Measurements from ENCODE around the gene PEG3. TPM values are rescaled to one million over a fixed set of nuclear protein-coding genes. Genes with fewer than 3 reads are reported as not detected.

The PEG3 gene
- total RNA-seq, 1 experiment from 2014 or later, result 1.6 TPM

DNA sequence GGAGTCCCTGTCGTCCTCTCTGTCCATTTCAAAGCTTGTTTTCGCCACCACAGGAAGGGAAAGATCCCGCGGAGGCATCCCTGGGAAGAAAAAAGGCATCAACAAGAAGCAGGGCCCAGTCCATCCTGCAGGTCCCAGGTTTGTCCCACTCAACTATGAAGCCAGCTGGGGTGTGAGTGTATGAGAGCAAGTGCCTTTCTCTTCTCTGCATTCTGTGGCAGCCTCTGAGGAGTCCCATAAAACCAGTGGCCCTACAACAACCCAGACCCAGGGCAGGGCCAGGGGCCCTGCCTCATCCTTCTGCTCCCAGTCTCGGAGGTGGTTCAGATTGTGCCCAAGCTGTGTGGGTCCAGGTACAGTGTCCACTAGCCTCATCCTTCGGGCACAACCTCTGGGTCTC is 18.9 kb downstream of the PEG3 start:
- no peak overlapping the region for H3K9ac ChIP-seq (ENCODE audit: low read length)
- TF ChIP-seq, protein P1, sequence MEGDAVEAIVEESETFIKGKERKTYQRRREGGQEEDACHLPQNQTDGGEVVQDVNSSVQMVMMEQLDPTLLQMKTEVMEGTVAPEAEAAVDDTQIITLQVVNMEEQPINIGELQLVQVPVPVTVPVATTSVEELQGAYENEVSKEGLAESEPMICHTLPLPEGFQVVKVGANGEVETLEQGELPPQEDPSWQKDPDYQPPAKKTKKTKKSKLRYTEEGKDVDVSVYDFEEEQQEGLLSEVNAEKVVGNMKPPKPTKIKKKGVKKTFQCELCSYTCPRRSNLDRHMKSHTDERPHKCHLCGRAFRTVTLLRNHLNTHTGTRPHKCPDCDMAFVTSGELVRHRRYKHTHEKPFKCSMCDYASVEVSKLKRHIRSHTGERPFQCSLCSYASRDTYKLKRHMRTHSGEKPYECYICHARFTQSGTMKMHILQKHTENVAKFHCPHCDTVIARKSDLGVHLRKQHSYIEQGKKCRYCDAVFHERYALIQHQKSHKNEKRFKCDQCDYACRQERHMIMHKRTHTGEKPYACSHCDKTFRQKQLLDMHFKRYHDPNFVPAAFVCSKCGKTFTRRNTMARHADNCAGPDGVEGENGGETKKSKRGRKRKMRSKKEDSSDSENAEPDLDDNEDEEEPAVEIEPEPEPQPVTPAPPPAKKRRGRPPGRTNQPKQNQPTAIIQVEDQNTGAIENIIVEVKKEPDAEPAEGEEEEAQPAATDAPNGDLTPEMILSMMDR (conservative IDR thresholded peaks at IDR 0.05; ENCODE audit: low read depth, low read length), result no peak
- TF ChIP-seq EZH2phosphoT487 (IDR thresholded peaks at IDR 0.05; ENCODE audit: borderline replicate concordance, low read length) (no peak), EZH2 (IDR thresholded peaks at IDR 0.05; ENCODE audit: low read length, unreplicated experiment) (no peak)

DNA sequence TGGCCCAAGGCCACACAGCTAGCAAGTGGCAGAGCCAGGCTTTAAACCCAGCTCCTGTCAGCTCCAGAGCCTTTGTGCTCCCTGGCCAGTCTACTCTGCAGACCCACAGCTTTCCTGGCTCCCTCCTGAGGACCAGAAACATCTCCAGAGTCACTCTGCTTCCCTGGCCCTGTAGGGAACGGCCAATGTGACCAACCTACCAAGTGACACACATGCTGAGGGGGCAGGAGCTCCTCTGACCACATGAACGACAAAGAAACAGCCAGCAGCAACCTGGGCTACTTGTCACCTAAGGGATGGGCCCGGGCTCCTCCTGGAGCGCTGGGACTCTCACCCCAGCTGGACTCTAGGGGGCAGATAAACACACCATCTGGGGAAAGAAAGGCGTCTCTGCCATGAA is 19.3 kb downstream of the PEG3 start:
- no TSS peak for BruUV-seq (replicated peaks)
- Histone ChIP-seq H3K27ac (ENCODE audit: low read length) (no peak overlapping the region), H3K4me3 (ENCODE audit: low read length) (no peak overlapping the region), H3K4me1 (ENCODE audit: insufficient read depth, low read length) (no peaks in the 10 kb centered on the region), H3K9me3 (ENCODE audit: low read length) (peaks cover 50% of the 10 kb centered on the region), H3K9ac (ENCODE audit: low read length) (no peak overlapping the region), H3K79me2 (ENCODE audit: low read length) (no peaks in the 10 kb centered on the region), H3K27me3 (ENCODE audit: low read length) (no peaks in the 10 kb centered on the region), H2AFZ (ENCODE audit: low read length) (no peak overlapping the region), H3F3A (ENCODE audit: low read length, unreplicated experiment) (no peaks in the 10 kb centered on the region), H3K36me3 (ENCODE audit: low read depth, low read length) (peaks cover 4% of the 10 kb centered on the region; the same call in 1 of the 2 replicates), H4K20me1 (ENCODE audit: low read length) (no peaks in the 10 kb centered on the region), H3K4me2 (ENCODE audit: low read length) (no peak overlapping the region), H3K9me2 (replicated peaks; ENCODE audit: low read length) (no peaks in the 10 kb centered on the region)
- no peak for DNase-seq
- POLR2A ChIA-PET (ENCODE audit: unreplicated experiment), result no interaction called here
- intact Hi-C loops (cut with micrococcal nuclease), result no loop called here
- CTCF ChIA-PET, result no interaction called here
- ATAC-seq, result no peak
- TF ChIP-seq EZH2phosphoT487 (IDR thresholded peaks at IDR 0.05; ENCODE audit: borderline replicate concordance, low read length) (no peak), EZH2 (IDR thresholded peaks at IDR 0.05; ENCODE audit: low read length, unreplicated experiment) (no peak)
- TF ChIP-seq, protein P1 (conservative IDR thresholded peaks at IDR 0.05; ENCODE audit: low read depth, low read length), result no peak

More for the DNA sequence above, 18.9 kb downstream of the PEG3 start:
- ATAC-seq (no peak), DNase-seq (no peak)
- Histone ChIP-seq H3K9me3 (ENCODE audit: low read length) (peaks cover 49% of the 10 kb centered on the region), H3K79me2 (ENCODE audit: low read length) (no peaks in the 10 kb centered on the region), H4K20me1 (ENCODE audit: low read length) (no peaks in the 10 kb centered on the region), H3K4me3 (ENCODE audit: low read length) (no peak overlapping the region), H3K4me1 (ENCODE audit: insufficient read depth, low read length) (no peaks in the 10 kb centered on the region), H3K9me2 (replicated peaks; ENCODE audit: low read length) (no peaks in the 10 kb centered on the region), H3K4me2 (ENCODE audit: low read length) (no peak overlapping the region), H3K27me3 (ENCODE audit: low read length) (no peaks in the 10 kb centered on the region), H3F3A (ENCODE audit: low read length, unreplicated experiment) (no peaks in the 10 kb centered on the region), H3K36me3 (ENCODE audit: low read depth, low read length) (peaks cover 4% of the 10 kb centered on the region; the same call in 1 of the 2 replicates), H2AFZ (ENCODE audit: low read length) (no peak overlapping the region), H3K27ac (ENCODE audit: low read length) (no peak overlapping the region)
- CTCF ChIA-PET, result no interaction called here
- BruUV-seq (replicated peaks), result no TSS peak
- intact Hi-C loops (cut with micrococcal nuclease), result no loop called here
- POLR2A ChIA-PET (ENCODE audit: unreplicated experiment), result no interaction called here

DNA sequence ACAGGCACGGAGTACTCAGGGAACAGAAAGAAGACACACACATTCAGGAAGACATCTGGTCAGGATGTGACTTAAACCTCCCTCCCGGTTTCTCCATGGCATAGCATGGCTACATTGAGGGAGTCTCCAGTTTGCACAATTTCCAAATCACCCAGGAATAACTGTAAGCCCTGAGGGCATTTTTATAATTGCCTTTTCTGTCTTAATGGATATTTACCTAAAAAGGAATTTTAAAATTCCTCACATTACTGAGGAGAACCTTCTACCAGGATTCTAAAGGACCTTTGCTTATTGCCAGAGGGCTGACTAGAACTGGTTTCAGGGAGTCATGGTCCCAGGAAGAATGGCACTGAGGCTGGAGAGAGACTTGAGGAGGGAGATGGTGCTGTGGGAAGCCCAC is 21.4 kb downstream of the PEG3 start:
- Histone ChIP-seq H3K9ac (ENCODE audit: low read length) (no peak overlapping the region), H4K20me1 (ENCODE audit: low read length) (no peaks in the 10 kb centered on the region), H3K9me2 (replicated peaks; ENCODE audit: low read length) (no peaks in the 10 kb centered on the region), H3F3A (ENCODE audit: low read length, unreplicated experiment) (no peaks in the 10 kb centered on the region), H3K27ac (ENCODE audit: low read length) (no peak overlapping the region), H3K4me2 (ENCODE audit: low read length) (no peak overlapping the region), H2AFZ (ENCODE audit: low read length) (no peak overlapping the region), H3K4me1 (ENCODE audit: insufficient read depth, low read length) (no peaks in the 10 kb centered on the region), H3K27me3 (ENCODE audit: low read length) (no peaks in the 10 kb centered on the region), H3K79me2 (ENCODE audit: low read length) (no peaks in the 10 kb centered on the region), H3K4me3 (ENCODE audit: low read length) (no peak overlapping the region), H3K36me3 (ENCODE audit: low read depth, low read length) (peaks cover 4% of the 10 kb centered on the region; the same call in 1 of the 2 replicates), H3K9me3 (ENCODE audit: low read length) (peaks cover 58% of the 10 kb centered on the region)
- CTCF ChIA-PET, result no interaction called here
- TF ChIP-seq, protein P1 (conservative IDR thresholded peaks at IDR 0.05; ENCODE audit: low read depth, low read length), result no peak
- no peak for TF ChIP-seq EZH2 (IDR thresholded peaks at IDR 0.05; ENCODE audit: low read length, unreplicated experiment)
- no peak for TF ChIP-seq EZH2phosphoT487 (IDR thresholded peaks at IDR 0.05; ENCODE audit: borderline replicate concordance, low read length)
- BruUV-seq (replicated peaks), result no TSS peak
- no peak for ATAC-seq
- no peak for DNase-seq
- POLR2A ChIA-PET (ENCODE audit: unreplicated experiment), result no interaction called here
- intact Hi-C loops (cut with micrococcal nuclease), result no loop called here

Measured in PC-3 (cell line).